IPS-NIHi7 (cell line): ENCODE measurements around the gene FAT1.

ENCODE experiments used
- DNase-seq: peaks from one replicate; pipeline ENCODE4 v3.0.0; 2012; ENCODE audit warnings: mixed read lengths; ENCODE audit errors: extremely low spot score

The FAT1 gene

DNA sequence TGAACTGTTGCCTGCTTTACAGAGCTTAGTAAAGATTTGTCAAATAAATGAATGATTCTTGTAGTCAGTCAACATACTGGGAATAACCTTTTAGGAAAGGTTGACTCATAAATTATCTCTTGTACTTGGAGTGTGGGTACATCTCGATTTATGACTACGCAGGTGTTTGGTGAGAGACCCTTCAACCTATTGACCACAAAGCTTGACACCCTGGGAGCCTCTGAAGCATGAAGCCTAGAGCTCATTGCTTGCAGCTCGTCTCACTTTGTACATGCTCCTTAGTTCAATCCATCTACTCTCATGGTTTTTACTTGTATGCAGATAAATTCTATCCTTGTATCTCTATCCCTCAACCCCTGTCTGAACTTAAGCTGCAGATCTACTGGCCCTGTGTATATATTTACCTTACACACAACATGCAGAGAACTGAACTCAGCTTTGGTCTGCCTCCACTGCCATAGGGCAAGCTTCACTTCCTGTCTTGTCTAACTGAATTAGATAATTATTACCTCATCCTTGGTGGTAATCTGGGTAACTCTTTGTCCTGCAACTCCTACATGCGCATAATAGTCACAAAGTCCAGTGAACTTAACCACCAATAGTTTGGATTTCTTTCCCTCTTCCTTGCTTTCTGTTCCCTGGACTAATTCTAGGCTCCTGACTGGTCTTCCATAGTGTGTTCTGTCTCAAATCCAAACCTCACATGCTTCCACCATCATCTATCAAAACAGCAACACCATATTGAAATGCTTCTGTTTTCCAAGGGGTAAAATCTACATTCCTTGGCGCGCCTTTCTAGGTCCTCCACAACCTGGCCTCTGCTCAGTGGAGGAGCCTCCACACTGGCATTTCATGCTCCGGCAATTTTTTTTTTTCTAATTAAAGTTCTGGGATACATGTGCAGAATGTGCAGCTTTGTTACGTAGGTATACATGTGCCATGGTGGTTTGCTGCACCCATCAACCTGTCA, 32.2 kb upstream of the FAT1 start:
- no peak for DNase-seq

DNA sequence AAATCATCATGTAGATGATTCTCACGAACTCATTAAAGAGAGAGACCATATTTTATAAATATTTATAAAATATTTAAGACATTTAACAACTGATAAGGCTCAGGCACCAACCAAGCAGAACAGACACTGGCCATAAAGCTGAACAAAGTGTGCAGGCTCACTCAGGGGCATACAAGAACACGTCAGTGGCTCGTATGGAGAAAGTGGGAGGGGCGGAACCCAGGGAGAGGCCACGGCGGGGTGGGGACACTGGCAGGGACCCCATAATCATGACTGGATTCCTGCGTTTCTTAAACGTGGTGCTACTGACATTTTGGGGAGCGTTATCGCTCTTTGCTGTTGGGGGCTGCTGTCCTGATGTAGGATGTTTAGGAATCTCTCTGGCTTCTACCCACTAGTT, 31.3 kb upstream of the FAT1 start:
- no peak for DNase-seq

DNA sequence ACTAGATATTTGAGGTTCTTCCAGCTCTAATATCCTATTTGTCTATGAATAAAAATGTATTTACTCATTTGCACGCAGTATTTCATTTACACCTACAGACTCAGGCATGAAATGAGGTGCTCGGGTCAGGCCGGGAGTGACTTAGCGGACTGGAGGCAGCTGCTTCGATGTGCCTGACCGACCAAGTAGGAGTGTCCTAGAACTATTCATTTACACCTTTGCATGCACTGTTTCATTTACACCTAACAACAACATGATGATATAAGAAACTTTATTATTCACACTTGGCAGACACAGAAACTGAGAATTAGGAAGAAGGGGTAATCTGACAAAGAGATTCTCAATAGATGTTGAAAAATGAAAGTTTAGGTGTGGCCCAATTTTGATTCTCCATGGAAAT, 28.7 kb upstream of the FAT1 start:
- no peak for DNase-seq

DNA sequence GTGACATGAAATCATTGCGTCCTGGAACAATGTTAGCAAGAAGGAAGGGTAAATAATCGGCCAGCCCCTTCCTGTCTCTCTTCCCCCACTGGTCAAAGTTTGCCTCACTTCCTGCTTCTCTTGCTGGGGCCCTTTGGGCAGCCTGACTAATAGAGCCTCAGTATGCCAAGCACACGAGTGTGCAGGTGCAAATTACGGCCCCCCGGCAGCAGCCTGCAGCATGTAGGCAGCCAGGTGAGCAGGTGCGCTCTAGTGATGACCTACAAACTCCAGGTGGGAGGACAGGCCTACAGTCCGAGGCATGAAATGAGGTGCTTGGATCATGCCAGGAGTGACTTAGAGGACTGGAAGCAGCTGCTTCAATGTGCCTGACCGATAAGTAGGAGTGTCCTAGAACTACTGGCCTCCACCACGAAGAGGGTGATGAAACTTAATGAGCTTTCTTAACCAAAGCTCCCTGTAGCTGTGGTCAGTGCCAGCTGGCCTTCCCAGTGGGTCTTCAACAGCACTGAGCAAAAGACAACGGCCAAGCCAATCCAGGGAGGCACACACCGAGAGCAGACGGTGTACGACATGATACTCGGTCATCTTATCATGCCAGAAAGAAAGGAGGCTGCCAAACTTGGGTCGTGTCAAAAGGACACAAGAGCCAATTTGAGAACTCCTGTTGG, 26.1 kb upstream of the FAT1 start:
- no peak for DNase-seq

DNA sequence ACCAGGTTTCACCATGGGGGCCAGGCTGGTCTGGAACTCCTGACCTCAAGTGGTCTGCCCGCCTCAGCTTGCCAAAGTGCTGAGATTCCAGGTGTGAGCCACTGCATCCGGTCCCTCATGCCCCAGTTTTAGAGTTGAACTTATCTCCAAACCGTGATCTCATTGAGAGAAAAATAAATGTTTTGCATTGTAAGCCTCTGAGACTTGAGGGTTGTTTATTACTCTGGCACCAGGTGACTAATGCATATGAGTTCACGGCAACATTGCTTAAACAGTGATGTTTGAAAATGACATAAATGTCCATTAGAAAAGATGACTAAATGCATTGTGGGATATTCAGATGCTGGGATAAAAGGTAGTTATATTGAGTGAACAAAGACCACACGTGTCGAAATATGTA, 22.9 kb upstream of the FAT1 start:
- DNase-seq = no peak

DNA sequence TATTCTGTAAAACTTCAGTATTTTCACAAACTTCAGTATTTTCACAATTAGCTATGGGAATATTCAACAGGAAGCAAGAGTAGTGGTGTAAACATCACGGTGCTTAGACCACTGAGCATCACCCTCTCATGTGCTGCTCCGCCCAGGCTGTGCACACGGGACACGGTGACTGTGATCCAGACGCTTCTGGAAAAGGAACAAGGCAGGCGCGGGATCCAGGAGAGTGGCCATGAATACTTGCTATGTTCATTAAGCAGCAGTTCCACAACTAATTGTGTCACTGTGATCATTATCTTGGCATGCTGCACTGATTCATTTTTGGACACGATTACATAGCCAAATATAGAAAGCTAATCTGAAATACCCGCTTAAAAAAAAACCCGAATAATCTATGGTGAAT, 19.6 kb upstream of the FAT1 start:
- no peak for DNase-seq

DNA sequence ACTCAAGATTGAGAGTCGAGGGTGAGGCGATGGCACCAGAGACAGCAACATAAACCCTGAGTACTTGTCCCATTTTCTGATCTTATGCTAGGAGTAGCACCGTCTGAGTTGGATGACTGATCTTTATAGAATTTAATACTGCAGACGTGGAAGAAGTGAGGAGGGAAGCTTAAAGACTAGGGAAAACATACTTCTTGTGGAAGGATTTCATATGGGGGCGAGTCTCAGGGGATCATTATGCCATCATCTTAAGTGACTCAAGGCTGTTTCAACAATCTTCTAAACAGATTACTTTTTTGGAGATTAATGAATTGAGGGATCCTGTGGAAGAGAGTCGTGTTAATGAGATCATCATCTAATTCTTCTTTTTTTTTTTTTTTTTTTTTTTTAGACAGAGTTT, 17.2 kb upstream of the FAT1 start:
- DNase-seq = no peak

DNA sequence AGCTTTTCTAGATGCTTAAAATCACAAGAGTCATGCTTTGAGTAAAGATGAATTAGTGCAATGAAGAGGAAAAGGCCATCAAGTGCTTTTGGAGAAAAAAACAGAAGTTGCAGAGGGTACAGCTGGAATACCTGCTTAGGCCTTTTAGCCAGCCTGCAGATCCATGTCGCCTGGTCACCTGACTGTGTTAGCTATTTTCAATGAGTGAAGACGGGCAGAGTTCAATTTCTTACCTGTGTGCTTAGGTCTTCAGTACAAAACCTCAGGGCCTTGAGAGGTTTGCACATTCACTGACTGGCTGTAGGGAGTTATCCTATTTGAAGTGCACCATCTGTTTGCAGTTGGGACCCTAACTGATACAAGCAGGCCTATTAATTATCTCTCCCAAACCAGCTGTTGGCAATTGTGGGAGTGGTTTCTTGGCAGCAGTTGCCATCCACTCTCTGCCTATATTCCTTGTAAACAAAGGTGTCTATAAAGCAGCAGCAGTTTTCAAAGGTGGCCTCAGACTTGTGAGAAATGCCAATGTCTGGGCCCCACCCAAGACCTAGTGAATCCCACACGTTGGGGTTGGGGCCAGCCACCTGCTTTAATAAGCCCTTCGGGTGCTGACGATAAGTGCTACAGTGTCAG, 16.3 kb upstream of the FAT1 start:
- no peak for DNase-seq

DNA sequence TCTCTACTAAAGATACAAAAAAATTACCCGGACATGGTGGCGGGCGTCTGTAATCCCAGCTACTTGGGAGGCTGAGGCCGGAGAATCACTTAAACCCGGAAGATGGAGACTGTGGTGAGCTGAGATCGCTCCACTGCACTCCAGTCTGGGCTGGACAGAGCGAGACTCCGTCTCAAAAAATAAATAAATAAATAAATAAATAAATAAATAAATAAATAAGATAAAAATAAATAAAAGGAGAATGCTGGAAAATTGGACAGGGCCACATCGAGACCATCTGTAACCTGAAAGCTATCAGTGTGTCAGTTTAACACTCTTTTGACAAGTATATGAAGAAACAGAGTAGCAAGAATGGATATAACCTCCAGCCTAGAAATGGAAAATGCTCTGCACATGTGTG, 15.7 kb upstream of the FAT1 start:
- no peak for DNase-seq

DNA sequence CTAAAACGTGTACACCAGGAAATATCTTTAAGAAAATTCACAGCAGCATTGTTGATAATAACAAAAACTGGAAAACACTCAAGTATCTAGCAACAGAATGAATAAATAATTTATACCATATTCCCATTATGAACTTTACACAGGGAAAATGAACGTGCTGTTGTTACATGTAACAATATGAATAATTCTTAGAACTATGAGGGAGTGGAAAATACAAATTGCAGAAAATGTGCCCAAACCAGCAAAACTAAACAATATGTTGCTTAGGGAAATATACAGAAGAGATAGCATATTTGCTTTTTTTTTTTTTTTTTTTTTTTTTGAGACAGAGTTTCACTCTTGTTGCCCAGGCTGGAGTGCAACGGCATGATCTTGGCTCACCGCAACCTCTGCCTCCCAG, 14.8 kb upstream of the FAT1 start:
- DNase-seq = no peak

DNA sequence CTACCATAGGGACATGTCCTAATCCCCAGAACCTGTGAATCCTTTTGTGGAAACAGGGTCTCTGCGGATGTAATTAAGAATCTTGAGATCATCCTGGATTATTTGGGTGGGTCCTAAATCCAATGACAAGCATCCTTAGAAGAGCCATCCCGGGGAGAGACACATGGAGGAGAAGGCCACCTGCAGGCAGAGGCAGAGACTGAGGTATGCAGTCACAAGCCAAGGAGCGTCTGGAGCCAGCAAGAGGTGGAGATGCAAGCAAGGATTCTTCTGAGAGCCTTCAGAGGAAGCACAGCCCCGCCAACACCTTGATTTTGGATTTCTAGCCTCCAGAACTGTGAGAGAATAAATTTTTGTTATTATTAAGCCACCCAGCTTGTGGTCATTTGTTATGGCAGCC, 13.8 kb upstream of the FAT1 start:
- no peak for DNase-seq

DNA sequence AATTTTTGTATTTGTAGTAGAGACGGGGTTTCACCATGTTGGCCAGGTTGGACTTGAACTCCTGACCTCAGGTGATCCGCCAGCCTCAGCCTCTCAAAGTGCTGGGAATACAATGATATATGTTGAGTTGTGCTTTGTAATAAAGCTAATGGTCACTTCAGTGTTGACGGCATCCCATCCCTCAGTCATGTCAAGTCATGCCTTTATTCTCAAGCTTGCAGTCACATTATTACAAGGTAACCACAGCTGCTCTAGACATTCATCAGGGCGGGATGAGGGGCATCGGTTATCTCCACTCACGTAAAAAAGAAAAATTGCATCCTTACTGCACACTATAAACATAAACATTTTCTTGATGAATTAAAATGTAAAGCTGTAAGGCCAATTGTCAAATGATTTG, 12.8 kb upstream of the FAT1 start:
- no peak for DNase-seq

DNA sequence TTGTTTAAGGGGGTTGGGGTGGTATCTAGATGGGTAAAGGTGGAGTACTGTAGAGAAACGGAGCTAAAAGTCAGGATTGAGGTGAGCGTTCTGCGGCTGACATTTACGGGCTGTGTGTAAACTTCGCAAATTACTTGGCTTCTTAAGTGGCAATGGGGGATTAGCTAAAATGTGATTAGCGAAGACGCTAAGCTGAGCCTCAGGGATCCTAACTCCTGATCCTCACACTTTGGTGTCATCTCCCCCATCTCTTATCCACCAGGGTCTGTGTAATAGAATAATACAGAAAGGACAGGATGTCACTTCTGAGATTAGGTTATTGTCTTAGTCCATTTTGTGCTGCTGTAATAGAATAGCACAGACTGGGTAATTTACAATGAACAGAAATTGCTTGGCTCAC, 10.6 kb upstream of the FAT1 start:
- no peak for DNase-seq

DNA sequence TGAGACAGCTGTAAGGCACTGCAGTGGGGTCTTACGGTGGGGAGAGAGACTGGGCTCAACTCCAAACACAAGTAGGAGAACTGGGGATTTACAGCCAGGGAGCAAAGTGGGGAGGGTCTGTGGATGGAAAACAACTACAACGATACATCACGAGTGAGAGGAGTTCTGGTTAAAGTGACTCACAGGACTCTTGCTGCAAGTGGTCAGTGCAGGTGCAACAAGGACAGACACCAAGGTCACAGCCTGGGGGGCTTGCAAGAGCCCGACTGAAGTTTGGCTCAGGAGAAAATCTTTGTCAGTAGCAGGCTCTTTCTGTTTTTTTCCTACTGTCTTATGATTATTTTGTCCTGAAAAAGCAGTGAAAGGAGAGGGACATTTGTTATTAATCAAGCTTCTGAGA, 10.1 kb upstream of the FAT1 start:
- DNase-seq = no peak

DNA sequence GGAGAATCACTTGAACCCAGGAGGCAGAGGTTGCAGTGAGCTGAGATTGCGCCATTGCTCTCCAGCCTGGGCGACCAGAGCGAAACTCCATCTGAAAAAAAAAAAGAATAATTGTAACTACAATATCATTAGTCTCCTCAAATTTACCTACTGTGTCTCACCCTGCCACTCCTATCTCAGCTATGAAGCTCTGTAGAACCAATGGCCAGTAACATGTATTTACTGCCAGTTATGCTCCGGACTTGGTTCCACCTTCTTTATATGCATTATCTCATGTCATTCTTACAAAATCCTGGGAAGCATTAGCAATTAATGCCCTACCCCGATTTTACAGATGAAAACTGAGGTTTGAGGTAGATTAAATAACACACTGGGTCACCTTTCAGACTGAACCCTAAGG, 7.0 kb upstream of the FAT1 start:
- DNase-seq = no peak

DNA sequence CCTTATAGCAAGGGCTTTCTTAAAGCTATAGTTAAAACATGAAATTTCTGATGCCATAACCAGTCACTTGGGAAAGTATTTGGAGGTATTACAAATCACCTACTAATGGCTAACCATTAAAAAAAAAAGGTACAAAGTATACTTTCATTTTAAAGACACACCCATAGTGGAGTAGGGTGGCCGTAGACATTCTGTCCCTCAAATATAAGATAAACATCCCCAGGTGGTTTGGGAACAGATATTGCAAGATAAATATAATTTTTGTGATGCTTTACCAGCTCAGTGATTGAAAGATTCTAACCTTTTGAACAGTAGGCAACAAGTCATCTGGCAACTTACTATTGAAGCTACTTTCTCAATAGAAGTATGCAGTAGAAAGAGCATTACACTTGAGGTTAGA, 6.2 kb upstream of the FAT1 start:
- DNase-seq = no peak

DNA sequence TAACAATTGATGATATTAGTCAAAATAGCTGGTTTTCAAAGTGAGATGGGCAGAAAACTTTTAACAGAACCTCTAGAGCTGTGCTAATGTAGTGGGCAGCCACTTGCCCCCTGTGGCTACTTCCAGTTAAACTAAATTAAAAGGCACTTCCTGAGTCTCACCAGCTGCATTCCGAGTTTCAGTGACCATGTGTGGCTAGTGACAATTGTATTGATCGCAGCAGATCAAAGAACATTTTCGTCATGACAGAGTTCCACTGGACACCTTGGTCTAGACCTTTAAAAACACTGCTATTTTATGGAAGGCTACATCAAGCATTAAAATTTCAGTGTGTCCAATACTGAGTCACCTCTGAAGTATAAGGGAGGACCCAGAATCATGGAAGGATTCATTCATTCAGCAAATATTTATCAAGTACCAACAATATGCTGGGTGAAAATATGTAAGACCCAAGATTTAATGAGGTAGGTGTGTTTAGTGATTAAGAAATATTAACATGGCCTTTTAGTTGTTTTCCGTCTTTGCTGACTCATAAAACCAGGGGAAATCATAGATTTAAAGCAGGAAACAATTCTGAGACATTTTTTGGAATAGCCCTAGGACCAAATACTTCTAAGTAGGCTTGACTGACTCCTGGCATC, 5.1 kb upstream of the FAT1 start:
- no peak for DNase-seq

DNA sequence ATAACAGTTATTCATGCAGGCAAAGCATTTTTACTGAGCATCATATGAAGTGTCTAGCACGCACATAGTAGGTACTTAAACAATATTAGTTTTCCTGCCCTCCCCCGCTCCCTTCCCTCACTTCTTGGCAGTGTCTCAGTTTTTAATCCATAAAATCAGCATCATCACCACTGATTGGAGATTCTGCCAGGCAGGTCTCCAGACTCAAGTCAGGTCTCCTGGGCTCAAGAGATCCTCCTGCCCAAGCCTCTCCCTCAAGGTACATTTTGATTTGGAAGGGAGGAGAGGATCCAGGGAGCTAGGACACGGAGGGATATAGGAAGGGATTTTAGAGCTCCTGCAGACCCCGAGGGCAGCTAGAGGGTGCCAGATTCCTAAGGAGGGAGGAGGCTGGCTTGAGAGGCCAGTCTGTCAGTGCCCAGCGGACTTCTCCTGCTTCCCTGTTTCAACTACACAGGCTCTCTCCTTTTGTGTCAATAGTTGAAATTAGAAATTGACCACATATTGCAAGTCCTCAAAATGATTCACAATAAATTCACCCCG, 4.4 kb upstream of the FAT1 start:
- DNase-seq = peak; percentile 33

DNA sequence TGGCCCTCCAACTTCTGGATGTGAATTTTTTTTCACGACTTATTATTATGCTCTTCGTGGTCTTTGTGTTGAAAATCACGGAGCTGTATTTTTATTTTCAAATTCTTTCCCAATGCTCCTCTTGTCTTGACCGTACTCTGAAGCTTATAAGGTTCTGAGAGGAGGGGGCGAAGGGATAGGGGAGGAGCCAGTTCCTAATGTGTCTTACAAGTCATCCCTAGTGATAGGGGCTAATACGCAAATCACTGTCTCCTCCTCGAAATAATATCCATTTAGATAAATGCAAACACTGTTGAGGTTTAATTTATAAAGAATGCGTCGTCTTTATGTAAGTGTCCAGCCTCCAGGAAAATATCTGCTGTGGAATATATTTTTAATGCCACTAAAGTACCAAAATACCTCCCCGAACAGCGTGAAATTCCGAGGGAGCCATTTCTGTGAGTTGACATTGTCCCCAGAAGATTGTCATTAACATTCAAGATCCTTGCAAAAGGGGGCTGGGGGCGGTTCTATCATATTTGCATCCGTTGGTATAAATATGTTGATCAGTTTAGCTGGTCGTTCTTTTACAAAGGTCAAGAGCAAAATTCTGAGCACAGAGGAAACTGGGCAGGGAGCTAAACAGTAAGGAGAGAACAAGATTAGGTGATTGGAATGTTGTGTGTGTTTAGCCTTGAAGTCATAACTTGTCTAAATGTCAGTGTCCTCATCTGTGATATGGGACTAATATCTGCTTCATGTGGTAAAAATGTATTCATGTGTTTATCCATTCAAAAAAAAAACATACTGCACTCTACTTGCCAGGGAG, 3.7 kb upstream of the FAT1 start:
- DNase-seq = no peak

DNA sequence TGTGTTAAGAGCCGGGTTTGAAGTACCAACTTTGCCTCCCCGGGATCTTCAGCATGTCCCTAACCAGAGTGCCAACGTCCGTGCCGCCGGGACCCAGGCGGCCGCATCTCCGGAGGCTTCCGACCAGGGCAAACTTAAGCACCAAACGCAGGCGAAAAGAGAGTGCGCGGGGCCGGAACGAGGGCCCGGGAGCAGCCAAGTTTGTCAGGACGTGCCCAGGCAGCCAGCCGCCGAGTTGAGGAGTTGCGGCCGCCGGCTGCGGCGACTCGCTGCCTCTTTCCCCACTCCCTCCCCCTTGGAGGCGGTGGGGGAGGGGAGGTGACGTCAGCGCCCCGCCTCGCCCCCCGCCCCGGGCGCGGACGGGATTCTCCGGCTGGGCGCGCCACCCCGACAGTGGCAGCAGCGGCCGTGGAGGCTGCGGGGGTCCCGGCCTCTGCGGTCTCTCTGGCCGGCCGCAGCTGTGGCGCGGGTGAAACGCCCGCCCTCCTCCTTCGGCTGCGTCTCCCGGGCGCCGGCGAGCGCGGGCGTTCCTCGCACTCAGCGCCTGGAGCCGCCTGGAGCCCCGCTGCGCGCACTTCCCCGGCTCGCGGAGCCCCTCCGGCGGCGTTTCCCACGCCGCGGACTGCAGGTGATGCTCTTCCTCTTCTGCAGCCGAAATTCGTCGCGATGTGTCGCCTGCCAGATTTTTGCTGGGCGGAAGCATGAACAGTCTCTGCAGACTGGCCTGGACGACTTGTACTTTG, 2.9 kb upstream of the FAT1 start:
- peak; percentile 76 for DNase-seq
